Peyer's patch (tissue), 4 donors: ENCODE results near the gene RNF123.
A peak's percentile ranks its signal among the peaks of the same experiment; 100 is the strongest.

Experiments used
- POLR2A ChIP-seq, 2 donors: fragments of 450-650 bp; IDR thresholded peaks; one replicate each; pipeline ENCODE4 v1.5.1; 2017; ENCODE audit warnings: antibody characterized with exemption in 2 of 2, mild to moderate bottlenecking in 2 of 2, moderate library complexity in 2 of 2
- TF ChIP-seq, protein P1 (sequence below), 6 experiments: fragments of 450-650 bp in 4 of 6; fragments of 200-600 bp in 2 of 6; sonication (generic) in 1 of 6; IDR thresholded peaks; one replicate each; pipeline ENCODE4 v1.5.1; 2017 to 2019; ENCODE audit warnings: antibody characterized with exemption in 6 of 6, mild to moderate bottlenecking in 3 of 6, moderate library complexity in 1 of 6

DNA sequence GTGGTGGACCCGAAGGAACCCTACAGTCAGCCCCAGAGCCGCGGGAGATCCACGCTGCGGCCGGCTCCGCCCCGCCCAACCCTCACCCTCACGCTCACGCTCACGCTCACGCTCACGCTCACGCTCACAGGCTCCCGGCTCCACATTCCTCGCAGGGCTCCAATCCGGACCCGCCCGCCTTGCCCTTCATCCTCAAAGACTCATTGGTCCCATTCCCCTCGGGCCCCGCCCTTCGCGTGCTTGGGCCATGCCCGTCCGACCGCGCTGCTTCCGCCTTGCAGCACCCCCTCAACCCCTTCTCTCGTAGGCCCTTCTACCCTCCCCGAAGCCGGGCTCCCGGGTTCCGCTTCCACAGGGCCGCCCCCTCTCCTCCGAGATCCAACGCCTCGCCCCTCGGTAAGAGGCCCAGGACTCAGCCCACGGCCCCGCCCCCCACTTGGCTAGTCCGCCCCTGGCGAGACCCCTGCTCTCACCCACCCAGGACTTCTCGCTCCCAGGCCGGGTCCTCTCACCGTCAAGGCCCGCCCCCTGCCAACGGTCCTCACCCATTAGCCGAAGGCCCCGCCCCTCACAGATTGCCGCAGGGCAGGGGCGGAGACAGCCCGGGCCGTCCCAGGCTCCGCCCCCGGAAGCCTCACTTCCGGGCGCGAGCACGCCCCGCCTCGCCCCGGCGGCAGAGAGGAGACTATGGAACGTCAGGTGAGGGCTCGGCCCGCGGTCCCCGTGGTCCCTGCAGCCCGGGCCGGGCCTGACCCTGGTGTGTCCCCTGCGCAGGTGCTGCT is 15.5 kb upstream of the RNF123 start, which contains the start of gene APEH:
- TF ChIP-seq, protein P1, sequence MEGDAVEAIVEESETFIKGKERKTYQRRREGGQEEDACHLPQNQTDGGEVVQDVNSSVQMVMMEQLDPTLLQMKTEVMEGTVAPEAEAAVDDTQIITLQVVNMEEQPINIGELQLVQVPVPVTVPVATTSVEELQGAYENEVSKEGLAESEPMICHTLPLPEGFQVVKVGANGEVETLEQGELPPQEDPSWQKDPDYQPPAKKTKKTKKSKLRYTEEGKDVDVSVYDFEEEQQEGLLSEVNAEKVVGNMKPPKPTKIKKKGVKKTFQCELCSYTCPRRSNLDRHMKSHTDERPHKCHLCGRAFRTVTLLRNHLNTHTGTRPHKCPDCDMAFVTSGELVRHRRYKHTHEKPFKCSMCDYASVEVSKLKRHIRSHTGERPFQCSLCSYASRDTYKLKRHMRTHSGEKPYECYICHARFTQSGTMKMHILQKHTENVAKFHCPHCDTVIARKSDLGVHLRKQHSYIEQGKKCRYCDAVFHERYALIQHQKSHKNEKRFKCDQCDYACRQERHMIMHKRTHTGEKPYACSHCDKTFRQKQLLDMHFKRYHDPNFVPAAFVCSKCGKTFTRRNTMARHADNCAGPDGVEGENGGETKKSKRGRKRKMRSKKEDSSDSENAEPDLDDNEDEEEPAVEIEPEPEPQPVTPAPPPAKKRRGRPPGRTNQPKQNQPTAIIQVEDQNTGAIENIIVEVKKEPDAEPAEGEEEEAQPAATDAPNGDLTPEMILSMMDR (IDR thresholded peaks at IDR 0.05): peak in 1 of 6 experiments; percentile 16
- peak; percentile 89 for TF ChIP-seq POLR2A (IDR thresholded peaks at IDR 0.05)
